A549 (cell line): ENCODE measurements around the gene PRXL2A.

ENCODE experiments used
- EP300 ChIP-seq, 2 experiments: fragments of >200 bp; sonication (Bioruptor Twin); formaldehyde crosslinking; IDR thresholded peaks; 2 replicates in 1 of 2; 3 replicates in 1 of 2; pipeline ENCODE4 v1.6.1; 2016 to 2017
- HDAC2 ChIP-seq: fragments of 200-600 bp; sonication (generic); IDR thresholded peaks from 2 replicates; pipeline ENCODE4 v1.6.1; 2016
- JUNB ChIP-seq: fragments of >200 bp; sonication (Bioruptor Twin); formaldehyde crosslinking; IDR thresholded peaks from 2 replicates; pipeline ENCODE4 v1.6.1; 2016
- MYC ChIP-seq: IDR thresholded peaks from 2 replicates; pipeline ENCODE4 v1.6.1; 2012; ENCODE audit warnings: mild to moderate bottlenecking, inconsistent platforms, low read length, improper control_type of control experiment, borderline replicate concordance
- POLR2A ChIP-seq: IDR thresholded peaks from 2 replicates; pipeline ENCODE4 v1.6.1; 2012; ENCODE audit warnings: mild to moderate bottlenecking, low read length
- ZC3H11A ChIP-seq: fragments of 450-650 bp; IDR thresholded peaks from 2 replicates; pipeline ENCODE4 v1.6.1; 2014; ENCODE audit warnings: antibody characterized with exemption, mild to moderate bottlenecking
- TF ChIP-seq, protein P1 (sequence below): fragments of >200 bp; sonication (Bioruptor Twin); formaldehyde crosslinking; IDR thresholded peaks from 3 replicates; pipeline ENCODE4 v1.5.1; 2016
- TF ChIP-seq, protein P2 (sequence below): fragments of 200-600 bp; sonication (generic); IDR thresholded peaks from 2 replicates; pipeline ENCODE4 v1.6.1; 2016; ENCODE audit warnings: antibody characterized with exemption, mild to moderate bottlenecking, moderate library complexity
- TF ChIP-seq, protein P3 (sequence below): IDR thresholded peaks from 2 replicates; pipeline ENCODE4 v1.6.1; 2012
- TF ChIP-seq, protein P4 (sequence below): fragments of 150-350 bp; IDR thresholded peaks from 2 replicates; pipeline ENCODE4 v1.6.1; 2014; ENCODE audit warnings: low read depth, mild to moderate bottlenecking, low read length
- TF ChIP-seq, protein P5 (sequence below): fragments of 450-650 bp; IDR thresholded peaks from 2 replicates; pipeline ENCODE4 v1.6.1; 2014; ENCODE audit warnings: antibody characterized with exemption

DNA sequence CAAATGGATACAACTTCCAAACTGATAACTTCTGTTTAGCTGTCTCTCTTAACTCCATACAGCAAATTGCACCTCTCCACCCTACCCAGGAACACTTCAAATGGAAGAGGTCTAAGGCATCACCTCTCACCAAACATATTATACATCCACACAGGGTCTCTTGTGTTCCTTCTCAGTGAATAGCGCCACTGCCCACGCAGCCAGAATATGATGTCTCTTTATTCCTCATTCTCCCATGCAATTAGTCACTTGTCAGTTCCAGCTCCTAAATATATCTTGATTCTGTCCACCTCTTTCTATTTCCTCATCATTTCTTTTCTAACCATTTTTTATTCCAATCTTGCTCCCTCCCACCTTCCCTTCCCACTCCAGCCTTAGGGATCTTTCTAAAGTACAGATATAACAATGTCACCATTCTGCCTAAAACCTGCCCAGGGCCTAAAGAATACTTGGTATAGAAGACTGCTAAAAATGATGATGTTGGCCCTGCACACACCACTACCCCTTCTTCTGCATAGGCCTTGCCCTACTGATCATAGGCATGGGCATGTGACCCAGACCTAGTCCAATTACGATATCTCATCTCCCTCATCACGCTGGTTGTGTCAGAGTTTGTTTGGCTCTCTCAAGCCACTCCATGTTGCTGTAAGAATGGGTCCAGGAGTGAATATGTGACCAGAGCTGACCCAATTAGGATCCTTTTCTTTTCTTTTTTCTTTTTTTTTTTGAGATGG, 40.0 kb downstream of the PRXL2A start:
- TF ChIP-seq POLR2A (no peak), MYC (no peak), JUNB (no peak), ZC3H11A (no peak), HDAC2 (no peak), EP300 (IDR thresholded peaks at IDR 0.05) (no peak)
- TF ChIP-seq, protein P1, sequence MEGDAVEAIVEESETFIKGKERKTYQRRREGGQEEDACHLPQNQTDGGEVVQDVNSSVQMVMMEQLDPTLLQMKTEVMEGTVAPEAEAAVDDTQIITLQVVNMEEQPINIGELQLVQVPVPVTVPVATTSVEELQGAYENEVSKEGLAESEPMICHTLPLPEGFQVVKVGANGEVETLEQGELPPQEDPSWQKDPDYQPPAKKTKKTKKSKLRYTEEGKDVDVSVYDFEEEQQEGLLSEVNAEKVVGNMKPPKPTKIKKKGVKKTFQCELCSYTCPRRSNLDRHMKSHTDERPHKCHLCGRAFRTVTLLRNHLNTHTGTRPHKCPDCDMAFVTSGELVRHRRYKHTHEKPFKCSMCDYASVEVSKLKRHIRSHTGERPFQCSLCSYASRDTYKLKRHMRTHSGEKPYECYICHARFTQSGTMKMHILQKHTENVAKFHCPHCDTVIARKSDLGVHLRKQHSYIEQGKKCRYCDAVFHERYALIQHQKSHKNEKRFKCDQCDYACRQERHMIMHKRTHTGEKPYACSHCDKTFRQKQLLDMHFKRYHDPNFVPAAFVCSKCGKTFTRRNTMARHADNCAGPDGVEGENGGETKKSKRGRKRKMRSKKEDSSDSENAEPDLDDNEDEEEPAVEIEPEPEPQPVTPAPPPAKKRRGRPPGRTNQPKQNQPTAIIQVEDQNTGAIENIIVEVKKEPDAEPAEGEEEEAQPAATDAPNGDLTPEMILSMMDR, result no peak
- TF ChIP-seq, protein P2, sequence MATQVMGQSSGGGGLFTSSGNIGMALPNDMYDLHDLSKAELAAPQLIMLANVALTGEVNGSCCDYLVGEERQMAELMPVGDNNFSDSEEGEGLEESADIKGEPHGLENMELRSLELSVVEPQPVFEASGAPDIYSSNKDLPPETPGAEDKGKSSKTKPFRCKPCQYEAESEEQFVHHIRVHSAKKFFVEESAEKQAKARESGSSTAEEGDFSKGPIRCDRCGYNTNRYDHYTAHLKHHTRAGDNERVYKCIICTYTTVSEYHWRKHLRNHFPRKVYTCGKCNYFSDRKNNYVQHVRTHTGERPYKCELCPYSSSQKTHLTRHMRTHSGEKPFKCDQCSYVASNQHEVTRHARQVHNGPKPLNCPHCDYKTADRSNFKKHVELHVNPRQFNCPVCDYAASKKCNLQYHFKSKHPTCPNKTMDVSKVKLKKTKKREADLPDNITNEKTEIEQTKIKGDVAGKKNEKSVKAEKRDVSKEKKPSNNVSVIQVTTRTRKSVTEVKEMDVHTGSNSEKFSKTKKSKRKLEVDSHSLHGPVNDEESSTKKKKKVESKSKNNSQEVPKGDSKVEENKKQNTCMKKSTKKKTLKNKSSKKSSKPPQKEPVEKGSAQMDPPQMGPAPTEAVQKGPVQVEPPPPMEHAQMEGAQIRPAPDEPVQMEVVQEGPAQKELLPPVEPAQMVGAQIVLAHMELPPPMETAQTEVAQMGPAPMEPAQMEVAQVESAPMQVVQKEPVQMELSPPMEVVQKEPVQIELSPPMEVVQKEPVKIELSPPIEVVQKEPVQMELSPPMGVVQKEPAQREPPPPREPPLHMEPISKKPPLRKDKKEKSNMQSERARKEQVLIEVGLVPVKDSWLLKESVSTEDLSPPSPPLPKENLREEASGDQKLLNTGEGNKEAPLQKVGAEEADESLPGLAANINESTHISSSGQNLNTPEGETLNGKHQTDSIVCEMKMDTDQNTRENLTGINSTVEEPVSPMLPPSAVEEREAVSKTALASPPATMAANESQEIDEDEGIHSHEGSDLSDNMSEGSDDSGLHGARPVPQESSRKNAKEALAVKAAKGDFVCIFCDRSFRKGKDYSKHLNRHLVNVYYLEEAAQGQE, result no peak
- TF ChIP-seq, protein P3, sequence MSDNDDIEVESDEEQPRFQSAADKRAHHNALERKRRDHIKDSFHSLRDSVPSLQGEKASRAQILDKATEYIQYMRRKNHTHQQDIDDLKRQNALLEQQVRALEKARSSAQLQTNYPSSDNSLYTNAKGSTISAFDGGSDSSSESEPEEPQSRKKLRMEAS, result no peak
- TF ChIP-seq, protein P4, sequence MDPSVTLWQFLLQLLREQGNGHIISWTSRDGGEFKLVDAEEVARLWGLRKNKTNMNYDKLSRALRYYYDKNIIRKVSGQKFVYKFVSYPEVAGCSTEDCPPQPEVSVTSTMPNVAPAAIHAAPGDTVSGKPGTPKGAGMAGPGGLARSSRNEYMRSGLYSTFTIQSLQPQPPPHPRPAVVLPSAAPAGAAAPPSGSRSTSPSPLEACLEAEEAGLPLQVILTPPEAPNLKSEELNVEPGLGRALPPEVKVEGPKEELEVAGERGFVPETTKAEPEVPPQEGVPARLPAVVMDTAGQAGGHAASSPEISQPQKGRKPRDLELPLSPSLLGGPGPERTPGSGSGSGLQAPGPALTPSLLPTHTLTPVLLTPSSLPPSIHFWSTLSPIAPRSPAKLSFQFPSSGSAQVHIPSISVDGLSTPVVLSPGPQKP, result no peak
- TF ChIP-seq, protein P5, sequence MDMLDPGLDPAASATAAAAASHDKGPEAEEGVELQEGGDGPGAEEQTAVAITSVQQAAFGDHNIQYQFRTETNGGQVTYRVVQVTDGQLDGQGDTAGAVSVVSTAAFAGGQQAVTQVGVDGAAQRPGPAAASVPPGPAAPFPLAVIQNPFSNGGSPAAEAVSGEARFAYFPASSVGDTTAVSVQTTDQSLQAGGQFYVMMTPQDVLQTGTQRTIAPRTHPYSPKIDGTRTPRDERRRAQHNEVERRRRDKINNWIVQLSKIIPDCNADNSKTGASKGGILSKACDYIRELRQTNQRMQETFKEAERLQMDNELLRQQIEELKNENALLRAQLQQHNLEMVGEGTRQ, result no peak
